Subcutaneous adipose tissue (tissue), 4 donors: ENCODE measurements around the gene LHX6. TPM values are rescaled to one million over a fixed set of nuclear protein-coding genes. Genes with fewer than 3 reads are reported as not detected.

ENCODE experiments used
- CTCF ChIP-seq: fragments of 450-650 bp; IDR thresholded peaks from one replicate; pipeline ENCODE4 v1.5.1; 2016; ENCODE audit warnings: low read depth, mild to moderate bottlenecking, control low read depth, antibody characterized with exemption, moderate library complexity
- total RNA-seq, 4 donors: library from RNA; depleted of rRNA; stranded (reverse); fragments of >200 nt; gene quantifications; one replicate each; pipeline ENCODE4 v1.1.0, GENCODE V29; 2016

Gene LHX6
- total RNA-seq = 10 to 100 TPM in 1 of 4 donors, 1 to 10 TPM in 3; 3.1 to 10.1 (median 6.4) TPM

DNA sequence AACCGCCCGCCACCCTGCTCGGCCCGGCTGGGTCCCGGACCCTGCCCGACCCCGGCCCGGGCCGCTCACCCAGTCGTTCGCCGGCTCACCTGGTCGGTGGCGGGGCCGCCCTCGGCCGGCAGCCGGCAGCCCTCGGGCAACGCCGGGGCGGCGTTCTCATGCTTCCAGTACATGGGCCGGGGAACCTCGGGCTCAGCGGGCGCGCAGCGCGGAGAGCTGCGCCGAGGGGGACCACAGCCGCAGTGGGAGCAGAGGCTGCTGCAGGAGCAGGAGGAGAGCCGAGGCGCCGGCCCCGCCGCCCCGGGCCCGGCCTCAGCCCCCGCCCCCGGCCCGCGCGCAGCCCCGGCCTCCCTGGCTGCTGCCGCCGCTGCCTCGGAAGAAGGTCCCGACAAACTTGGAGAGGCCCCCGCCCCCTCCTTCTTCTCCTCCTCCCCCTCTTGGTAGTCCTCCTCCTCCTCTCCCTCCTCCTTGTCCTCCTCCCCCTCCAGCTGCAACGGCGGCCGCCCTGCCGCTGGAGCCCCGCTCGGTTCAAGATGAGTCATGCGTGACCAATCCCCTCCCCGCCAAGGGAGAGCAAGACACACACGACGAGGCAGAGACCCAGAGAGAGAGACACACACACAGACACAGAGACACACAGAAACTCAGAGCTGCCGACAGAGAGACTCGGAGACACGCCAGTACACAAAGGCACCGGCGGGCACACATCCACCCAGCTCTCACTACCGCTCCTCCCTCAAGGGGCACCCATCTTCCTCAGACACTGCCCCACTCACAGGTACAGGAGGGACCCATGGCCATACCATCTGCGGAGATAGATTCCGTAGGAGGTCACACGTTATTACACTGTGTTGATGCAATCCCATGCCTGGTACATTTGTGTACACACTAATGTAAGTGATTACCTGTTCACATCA is at the start of gene LHX6:
LHX6 (minus strand) TSS at position 390 of the 917 bp plus-strand sequence; CDS start at position 173, 217 bp downstream.
- TF ChIP-seq CTCF = no peak

DNA sequence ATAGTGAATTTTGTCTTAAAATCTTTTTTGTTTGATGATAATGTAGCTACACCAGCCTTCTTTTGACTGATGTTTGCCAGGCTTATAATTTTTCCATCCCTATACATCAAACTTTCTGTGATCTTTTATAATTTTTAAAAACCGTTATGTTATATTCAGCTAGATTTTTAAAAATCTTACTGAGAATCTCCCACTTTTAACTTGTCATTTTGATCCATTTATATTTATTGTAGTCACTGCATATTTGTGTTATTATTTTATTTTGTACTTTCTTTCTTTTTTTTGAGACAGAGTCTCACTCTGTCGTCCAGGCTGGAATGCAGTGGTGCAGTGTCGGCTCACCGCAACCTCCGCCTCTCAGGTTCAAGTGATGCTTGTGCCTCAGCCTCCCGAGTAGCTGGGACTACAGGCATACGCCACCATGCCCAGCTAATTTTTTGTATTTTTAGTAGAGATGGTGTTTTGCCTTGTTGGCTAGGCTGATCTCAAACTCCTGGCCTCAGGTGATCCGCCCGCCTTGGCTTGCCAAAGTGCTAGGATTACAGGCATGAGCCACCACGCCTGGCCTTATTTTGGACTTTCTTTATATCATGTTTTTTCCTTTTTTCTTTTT is 48.6 kb upstream of the LHX6 start:
- TF ChIP-seq CTCF = no peak

DNA sequence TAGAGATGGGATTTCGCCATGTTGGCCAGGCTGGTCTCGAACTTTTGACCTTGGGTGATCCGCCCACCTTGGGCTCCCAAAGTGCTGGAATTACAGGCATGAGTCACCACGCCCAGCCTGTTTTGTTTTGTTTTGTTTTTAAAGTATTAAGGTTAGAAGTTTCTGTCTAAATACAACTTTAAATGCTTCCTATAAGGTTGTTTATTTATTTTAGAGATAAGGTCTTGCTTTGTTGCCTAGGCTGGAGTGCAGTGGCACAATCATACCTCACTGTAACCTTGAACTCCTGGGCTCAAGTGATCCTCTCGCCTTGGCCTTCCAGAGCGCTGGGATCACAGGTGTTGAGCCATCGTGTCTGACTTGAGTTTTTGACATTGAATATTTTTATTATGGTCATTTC is 47.3 kb upstream of the LHX6 start:
- TF ChIP-seq CTCF = no peak

GRCh38 chr9:122274055-122274454 is 45.3 kb upstream of the LHX6 start:
- TF ChIP-seq CTCF = no peak

- TF ChIP-seq CTCF = no peak
These were observed 39.5 kb upstream of the LHX6 start for GRCh38 chr9:122268041-122268814.

- TF ChIP-seq CTCF = no peak
These were observed 36.6 kb upstream of the LHX6 start for GRCh38 chr9:122265149-122265915.
